ENCODE results near the gene GALNT10.

GALNT10 gene

GRCh38 chr5:154380263-154380662, 189.7 kb downstream of the GALNT10 start:
- DNase-seq (ENCODE audit: low read depth in 1 of 2, low spot score in 1 of 2), result no peak
- Histone ChIP-seq H3K27me3 (ENCODE audit: insufficient read depth, poor library complexity, severe bottlenecking) (no peaks in the 10 kb centered on the region), H3K4me3 (replicated peaks; ENCODE audit: insufficient read depth, low read length) (no peak overlapping the region), H3K27ac (replicated peaks) (no peak overlapping the region)
- TF ChIP-seq POLR2AphosphoS5 (IDR thresholded peaks at IDR 0.05; ENCODE audit: low read depth) (no peak), GABPA (IDR thresholded peaks at IDR 0.05; ENCODE audit: low read depth) (no peak)

- TF ChIP-seq SPI1 (IDR thresholded peaks at IDR 0.05; ENCODE audit: borderline replicate concordance, low read depth) (no peak), POLR2AphosphoS5 (IDR thresholded peaks at IDR 0.05; ENCODE audit: low read depth) (no peak), REST (IDR thresholded peaks at IDR 0.05; ENCODE audit: insufficient replicate concordance, low read depth) (no peak), CTCF (IDR thresholded peaks at IDR 0.05; ENCODE audit: insufficient read depth, low read length) (no peak), GABPA (IDR thresholded peaks at IDR 0.05; ENCODE audit: low read depth) (no peak)
- Histone ChIP-seq H3K27ac (replicated peaks) (no peak overlapping the region), H3K27me3 (ENCODE audit: insufficient read depth, poor library complexity, severe bottlenecking) (no peaks in the 10 kb centered on the region), H3K4me3 (replicated peaks; ENCODE audit: insufficient read depth, low read length) (no peak overlapping the region)
- DNase-seq (ENCODE audit: low read depth in 1 of 2, low spot score in 1 of 2), result no peak
These were observed 194.1 kb downstream of the GALNT10 start for GRCh38 chr5:154384480-154385235.

- no peak overlapping the region for H3K27ac ChIP-seq (replicated peaks)
- TF ChIP-seq CTCF (IDR thresholded peaks at IDR 0.05; ENCODE audit: insufficient read depth, low read length) (no peak), GABPA (IDR thresholded peaks at IDR 0.05; ENCODE audit: low read depth) (no peak), REST (IDR thresholded peaks at IDR 0.05; ENCODE audit: insufficient replicate concordance, low read depth) (no peak), SPI1 (IDR thresholded peaks at IDR 0.05; ENCODE audit: borderline replicate concordance, low read depth) (no peak), POLR2AphosphoS5 (IDR thresholded peaks at IDR 0.05; ENCODE audit: low read depth) (no peak)
- no peak overlapping the region for H3K4me3 ChIP-seq (replicated peaks; ENCODE audit: insufficient read depth, low read length)
These were observed 194.6 kb downstream of the GALNT10 start for GRCh38 chr5:154385236-154385512.

GRCh38 chr5:154386952-154387629, 196.6 kb downstream of the GALNT10 start:
- no peak overlapping the region for H3K4me3 ChIP-seq (replicated peaks; ENCODE audit: insufficient read depth, low read length)
- H3K27me3 ChIP-seq (ENCODE audit: insufficient read depth, poor library complexity, severe bottlenecking), result no peaks in the 10 kb centered on the region
- H3K27ac ChIP-seq (replicated peaks), result no peak overlapping the region
- no peak for DNase-seq (ENCODE audit: low read depth in 1 of 2, low spot score in 1 of 2)
- TF ChIP-seq SPI1 (IDR thresholded peaks at IDR 0.05; ENCODE audit: borderline replicate concordance, low read depth), result no peak
- TF ChIP-seq GABPA (IDR thresholded peaks at IDR 0.05; ENCODE audit: low read depth), result no peak
- TF ChIP-seq REST (IDR thresholded peaks at IDR 0.05; ENCODE audit: insufficient replicate concordance, low read depth), result no peak
- no peak for TF ChIP-seq POLR2AphosphoS5 (IDR thresholded peaks at IDR 0.05; ENCODE audit: low read depth)
- TF ChIP-seq CTCF (IDR thresholded peaks at IDR 0.05; ENCODE audit: insufficient read depth, low read length), result no peak

More at GRCh38 chr5:154385236-154385512, 194.6 kb downstream of the GALNT10 start:
- H3K27me3 ChIP-seq (ENCODE audit: insufficient read depth, poor library complexity, severe bottlenecking), result no peaks in the 10 kb centered on the region
- no peak for DNase-seq (ENCODE audit: low read depth in 1 of 2, low spot score in 1 of 2)

All from HL-60 (cell line).